Measurements from ENCODE around the gene VWF.

The VWF gene

GRCh38 chr12:6096527-6096926 lies 27.9 kb downstream of the VWF start:
- no peak for TF ChIP-seq CTCF (IDR thresholded peaks at IDR 0.05; ENCODE audit: low read depth, low read length)
- no peak for DNase-seq (ENCODE audit: extremely low read depth, low read depth)

DNA sequence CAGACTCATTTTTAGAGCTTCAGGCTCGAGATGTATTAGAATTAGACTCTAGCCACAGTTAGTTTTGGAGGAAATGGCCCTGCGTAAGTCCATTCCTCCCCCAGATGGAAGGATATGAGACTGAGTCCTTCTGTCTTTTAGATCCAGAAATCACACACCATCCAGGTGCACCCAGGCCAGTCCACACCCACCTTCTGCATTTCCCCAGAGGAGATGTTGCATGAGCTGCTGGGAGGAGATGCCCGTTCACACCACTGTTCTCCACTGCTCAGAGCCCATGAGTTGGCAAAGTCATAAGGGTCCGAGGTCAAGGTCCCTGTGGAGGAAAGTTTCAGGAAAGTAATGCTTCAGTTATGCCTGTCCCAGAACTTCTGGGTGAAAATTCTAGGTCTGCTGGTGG lies 29.2 kb downstream of the VWF start:
- no peak for DNase-seq (ENCODE audit: extremely low read depth, low read depth)
- TF ChIP-seq CTCF (IDR thresholded peaks at IDR 0.05; ENCODE audit: low read depth, low read length), result no peak

DNA sequence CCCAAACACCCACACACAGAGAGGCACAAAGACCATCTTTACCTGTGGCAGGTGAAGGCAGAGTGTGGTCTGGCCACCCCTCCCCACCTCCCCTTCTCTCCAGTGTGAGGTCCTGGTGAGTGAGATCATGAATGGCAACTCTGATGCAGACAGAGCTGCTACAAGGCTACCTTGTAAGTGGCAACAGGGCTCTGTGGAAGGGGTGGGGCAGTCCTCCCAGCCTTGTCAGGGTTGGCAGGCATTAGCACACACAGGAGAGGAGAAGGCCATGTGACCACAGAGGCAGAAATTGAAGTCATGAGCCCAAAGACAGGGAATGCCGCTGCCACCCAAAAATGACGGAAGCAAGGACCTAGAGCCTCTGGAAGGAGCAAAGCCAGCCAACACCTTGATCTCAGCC lies 30.7 kb downstream of the VWF start:
- no peak for DNase-seq (ENCODE audit: extremely low read depth, low read depth)
- no peak for TF ChIP-seq CTCF (IDR thresholded peaks at IDR 0.05; ENCODE audit: low read depth, low read length)

GRCh38 chr12:6092784-6093722 lies 31.4 kb downstream of the VWF start:
- no peak for TF ChIP-seq CTCF (IDR thresholded peaks at IDR 0.05; ENCODE audit: low read depth, low read length)
- peak; percentile 50 for DNase-seq (ENCODE audit: extremely low read depth, low read depth)

GRCh38 chr12:6091786-6092566 lies 32.5 kb downstream of the VWF start:
- DNase-seq (ENCODE audit: extremely low read depth, low read depth), result no peak
- no peak for TF ChIP-seq CTCF (IDR thresholded peaks at IDR 0.05; ENCODE audit: low read depth, low read length)

DNA sequence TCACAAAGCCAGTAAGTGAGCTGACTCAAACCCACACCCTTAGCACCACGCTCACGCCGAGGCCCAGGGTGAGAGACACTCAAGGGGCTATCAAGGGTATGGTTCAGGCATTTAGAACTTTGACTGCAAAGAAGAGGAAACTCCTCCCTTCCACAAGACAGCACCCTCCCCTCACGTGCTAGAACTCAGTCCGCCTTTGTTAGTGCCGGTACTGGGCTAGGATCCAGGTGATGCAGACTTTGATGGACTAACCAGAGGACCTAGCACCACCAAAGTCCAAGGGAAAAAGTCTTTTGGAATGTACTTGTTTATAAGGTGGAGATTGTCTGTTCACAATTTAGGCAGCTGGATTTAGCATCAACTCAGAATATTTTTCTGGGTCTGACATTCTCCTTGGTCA lies 33.7 kb downstream of the VWF start:
- no peak for DNase-seq (ENCODE audit: extremely low read depth, low read depth)
- TF ChIP-seq CTCF (IDR thresholded peaks at IDR 0.05; ENCODE audit: low read depth, low read length), result no peak

All from AG09319 (cell line).